ENCODE data around the gene HSD17B2. TPM values are rescaled to one million over a fixed set of nuclear protein-coding genes. Genes with fewer than 3 reads are reported as not detected.
"Not testable (repeated sequence)": the region's sequence is repeated elsewhere in the genome, so short reads cannot be mapped to it uniquely, and the experiment has no call there.

Gene HSD17B2
- total RNA-seq, 1 donor from 2014 or later = not detected

- Mint-ChIP-seq H3K27ac (no peak overlapping the region), H3K4me3 (ENCODE audit: low read depth) (no peak overlapping the region), H3K27me3 (ENCODE audit: low read depth) (peaks cover 9% of the 10 kb centered on the region), H3K4me1 (ENCODE audit: low read depth) (peaks cover 2% of the 10 kb centered on the region), H3K36me3 (ENCODE audit: low read depth) (no peaks in the 10 kb centered on the region), H3K9me3 (no peaks in the 10 kb centered on the region)
- no peak for DNase-seq (ENCODE audit: low spot score)
- intact Hi-C loops (cut with micrococcal nuclease) = no loop called here
These were observed 61.6 kb downstream of the HSD17B2 start for GRCh38 chr16:82096641-82097040.

- H3K9me3 Mint-ChIP-seq = no peaks in the 10 kb centered on the region
- H3K27ac Mint-ChIP-seq = no peak overlapping the region
- peaks cover 6% of the 10 kb centered on the region for H3K4me1 Mint-ChIP-seq (ENCODE audit: low read depth)
- no peaks in the 10 kb centered on the region for H3K36me3 Mint-ChIP-seq (ENCODE audit: low read depth)
- peaks cover 18% of the 10 kb centered on the region for H3K27me3 Mint-ChIP-seq (ENCODE audit: low read depth)
- DNase-seq (ENCODE audit: low spot score) = no peak
- no peak overlapping the region for H3K4me3 Mint-ChIP-seq (ENCODE audit: low read depth)
- intact Hi-C loops (cut with micrococcal nuclease) = no loop called here
These were observed 70.1 kb downstream of the HSD17B2 start for GRCh38 chr16:82105107-82105506.

- intact Hi-C loops (cut with micrococcal nuclease) = no loop called here
- H3K4me1 Mint-ChIP-seq (ENCODE audit: low read depth) = peaks cover 11% of the 10 kb centered on the region
- H3K27me3 Mint-ChIP-seq (ENCODE audit: low read depth) = peaks cover 17% of the 10 kb centered on the region
- H3K9me3 Mint-ChIP-seq = no peaks in the 10 kb centered on the region
- DNase-seq (ENCODE audit: low spot score) = no peak
- H3K36me3 Mint-ChIP-seq (ENCODE audit: low read depth) = no peaks in the 10 kb centered on the region
- no peak overlapping the region for H3K4me3 Mint-ChIP-seq (ENCODE audit: low read depth)
- H3K27ac Mint-ChIP-seq = no peak overlapping the region
These were observed 73.0 kb downstream of the HSD17B2 start for GRCh38 chr16:82108100-82108499.

- no peaks in the 10 kb centered on the region for H3K9me3 Mint-ChIP-seq
- H3K4me3 Mint-ChIP-seq (ENCODE audit: low read depth) = no peak overlapping the region
- no peaks in the 10 kb centered on the region for H3K36me3 Mint-ChIP-seq (ENCODE audit: low read depth)
- intact Hi-C loops (cut with micrococcal nuclease) = no loop called here
- H3K27me3 Mint-ChIP-seq (ENCODE audit: low read depth) = peaks cover 13% of the 10 kb centered on the region
- H3K4me1 Mint-ChIP-seq (ENCODE audit: low read depth) = peaks cover 11% of the 10 kb centered on the region
- no peak overlapping the region for H3K27ac Mint-ChIP-seq
- DNase-seq (ENCODE audit: low spot score) = no peak
These were observed 73.7 kb downstream of the HSD17B2 start for GRCh38 chr16:82108774-82109173.

- H3K36me3 Mint-ChIP-seq (ENCODE audit: low read depth); DNase-seq (ENCODE audit: low spot score); H3K27ac Mint-ChIP-seq; H3K4me3 Mint-ChIP-seq (ENCODE audit: low read depth); H3K9me3 Mint-ChIP-seq; intact Hi-C loops (cut with micrococcal nuclease): not testable (repeated sequence)
- H3K4me1 Mint-ChIP-seq (ENCODE audit: low read depth) = peaks cover 11% of the 10 kb centered on the region
- H3K27me3 Mint-ChIP-seq (ENCODE audit: low read depth) = peaks cover 13% of the 10 kb centered on the region
These were observed 74.2 kb downstream of the HSD17B2 start for GRCh38 chr16:82109266-82109665.

GRCh38 chr16:82111944-82112343, 76.9 kb downstream of the HSD17B2 start:
- no peaks in the 10 kb centered on the region for H3K36me3 Mint-ChIP-seq (ENCODE audit: low read depth)
- peaks cover 8% of the 10 kb centered on the region for H3K27me3 Mint-ChIP-seq (ENCODE audit: low read depth)
- intact Hi-C loops (cut with micrococcal nuclease) = no loop called here
- no peak overlapping the region for H3K4me3 Mint-ChIP-seq (ENCODE audit: low read depth)
- H3K27ac Mint-ChIP-seq = no peak overlapping the region
- no peak for DNase-seq (ENCODE audit: low spot score)
- H3K4me1 Mint-ChIP-seq (ENCODE audit: low read depth) = peaks cover 11% of the 10 kb centered on the region
- no peaks in the 10 kb centered on the region for H3K9me3 Mint-ChIP-seq

- no peaks in the 10 kb centered on the region for H3K9me3 Mint-ChIP-seq
- intact Hi-C loops (cut with micrococcal nuclease) = no loop called here
- H3K27ac Mint-ChIP-seq = no peak overlapping the region
- no peaks in the 10 kb centered on the region for H3K36me3 Mint-ChIP-seq (ENCODE audit: low read depth)
- no peak overlapping the region for H3K4me3 Mint-ChIP-seq (ENCODE audit: low read depth)
- peaks cover 7% of the 10 kb centered on the region for H3K27me3 Mint-ChIP-seq (ENCODE audit: low read depth)
- DNase-seq (ENCODE audit: low spot score) = no peak
- H3K4me1 Mint-ChIP-seq (ENCODE audit: low read depth) = peaks cover 11% of the 10 kb centered on the region
These were observed 78.7 kb downstream of the HSD17B2 start for GRCh38 chr16:82113741-82114140.

- H3K27me3 Mint-ChIP-seq (ENCODE audit: low read depth) = peaks cover 4% of the 10 kb centered on the region
- no peak overlapping the region for H3K27ac Mint-ChIP-seq
These were observed 81.5 kb downstream of the HSD17B2 start for GRCh38 chr16:82116535-82116934.

GRCh38 chr16:82118749-82119148, 83.7 kb downstream of the HSD17B2 start:
- H3K27me3 Mint-ChIP-seq (ENCODE audit: low read depth) = peaks cover 8% of the 10 kb centered on the region
- no peak overlapping the region for H3K27ac Mint-ChIP-seq
- H3K4me1 Mint-ChIP-seq (ENCODE audit: low read depth) = no peaks in the 10 kb centered on the region
- no peak overlapping the region for H3K4me3 Mint-ChIP-seq (ENCODE audit: low read depth)
- H3K9me3 Mint-ChIP-seq = no peaks in the 10 kb centered on the region
- intact Hi-C loops (cut with micrococcal nuclease) = no loop called here
- no peaks in the 10 kb centered on the region for H3K36me3 Mint-ChIP-seq (ENCODE audit: low read depth)
- DNase-seq (ENCODE audit: low spot score) = no peak

More at GRCh38 chr16:82116535-82116934, 81.5 kb downstream of the HSD17B2 start:
- Mint-ChIP-seq H3K4me1 (ENCODE audit: low read depth) (peaks cover 5% of the 10 kb centered on the region), H3K4me3 (ENCODE audit: low read depth) (no peak overlapping the region), H3K9me3 (no peaks in the 10 kb centered on the region), H3K36me3 (ENCODE audit: low read depth) (no peaks in the 10 kb centered on the region)
- no peak for DNase-seq (ENCODE audit: low spot score)
- intact Hi-C loops (cut with micrococcal nuclease) = no loop called here

GRCh38 chr16:82119405-82119804, 84.4 kb downstream of the HSD17B2 start:
- DNase-seq (ENCODE audit: low spot score) = no peak
- Mint-ChIP-seq H3K9me3 (no peaks in the 10 kb centered on the region), H3K4me3 (ENCODE audit: low read depth) (no peak overlapping the region), H3K27me3 (ENCODE audit: low read depth) (peaks cover 11% of the 10 kb centered on the region), H3K27ac (no peak overlapping the region), H3K36me3 (ENCODE audit: low read depth) (no peaks in the 10 kb centered on the region), H3K4me1 (ENCODE audit: low read depth) (no peaks in the 10 kb centered on the region)
- intact Hi-C loops (cut with micrococcal nuclease) = no loop called here

- intact Hi-C loops (cut with micrococcal nuclease) = no loop called here
- no peak for DNase-seq (ENCODE audit: low spot score)
These were observed 89.6 kb downstream of the HSD17B2 start for GRCh38 chr16:82124651-82125050.

GRCh38 chr16:82129881-82130280, 94.8 kb downstream of the HSD17B2 start:
- no peaks in the 10 kb centered on the region for H3K36me3 Mint-ChIP-seq (ENCODE audit: low read depth)
- intact Hi-C loops (cut with micrococcal nuclease) = loop anchor here (5.0 to 10.0 kb wide), 2 partner anchors 58 to 65 kb away; no protein-coding TSS in a partner anchor
- peaks cover 10% of the 10 kb centered on the region for H3K27me3 Mint-ChIP-seq (ENCODE audit: low read depth)
- no peak for DNase-seq (ENCODE audit: low spot score)
- H3K4me3 Mint-ChIP-seq (ENCODE audit: low read depth) = no peak overlapping the region
- no peaks in the 10 kb centered on the region for H3K9me3 Mint-ChIP-seq
- peaks cover 20% of the 10 kb centered on the region for H3K4me1 Mint-ChIP-seq (ENCODE audit: low read depth)
- H3K27ac Mint-ChIP-seq = no peak overlapping the region

More at GRCh38 chr16:82124651-82125050, 89.6 kb downstream of the HSD17B2 start:
- Mint-ChIP-seq H3K4me3 (ENCODE audit: low read depth) (no peak overlapping the region), H3K27ac (no peak overlapping the region), H3K9me3 (no peaks in the 10 kb centered on the region), H3K27me3 (ENCODE audit: low read depth) (peaks cover 21% of the 10 kb centered on the region), H3K36me3 (ENCODE audit: low read depth) (no peaks in the 10 kb centered on the region), H3K4me1 (ENCODE audit: low read depth) (peaks cover 1% of the 10 kb centered on the region)

- H3K9me3 Mint-ChIP-seq = no peaks in the 10 kb centered on the region
- no peak overlapping the region for H3K27ac Mint-ChIP-seq
- H3K4me3 Mint-ChIP-seq (ENCODE audit: low read depth) = peak overlapping the region; percentile 32
- intact Hi-C loops (cut with micrococcal nuclease) = loop anchor here (5.0 to 10.0 kb wide), 2 partner anchors 61 kb away; no protein-coding TSS in a partner anchor
- peaks cover 22% of the 10 kb centered on the region for H3K4me1 Mint-ChIP-seq (ENCODE audit: low read depth)
- peaks cover 18% of the 10 kb centered on the region for H3K36me3 Mint-ChIP-seq (ENCODE audit: low read depth)
- no peaks in the 10 kb centered on the region for H3K27me3 Mint-ChIP-seq (ENCODE audit: low read depth)
- DNase-seq (ENCODE audit: low spot score) = peak; percentile 13
These were observed 98.7 kb downstream of the HSD17B2 start for GRCh38 chr16:82133798-82134197.

GRCh38 chr16:82134846-82135245, 99.8 kb downstream of the HSD17B2 start:
- Mint-ChIP-seq H3K27me3 (ENCODE audit: low read depth) (no peaks in the 10 kb centered on the region), H3K27ac (no peak overlapping the region), H3K36me3 (ENCODE audit: low read depth) (peaks cover 22% of the 10 kb centered on the region), H3K4me1 (ENCODE audit: low read depth) (peaks cover 22% of the 10 kb centered on the region), H3K9me3 (no peaks in the 10 kb centered on the region), H3K4me3 (ENCODE audit: low read depth) (no peak overlapping the region)
- DNase-seq (ENCODE audit: low spot score) = no peak
- intact Hi-C loops (cut with micrococcal nuclease) = loop anchor here (5.0 to 10.0 kb wide), 2 partner anchors 60 to 63 kb away; no protein-coding TSS in a partner anchor

Measured in activated T-helper 2 cell treated with anti-CD3 and anti-CD28 coated beads, Interferon-gamma antibody, Interleukin-2, Interleukin-4, amounts not matched to agents 10 μg/mL and 5 μg/mL and 100 μg/mL, durations not matched to agents 14 hours and 24 hours and 36 hours (primary cell).